GM19463 (cell line): ENCODE measurements around the gene ACTR3.
A peak's percentile ranks its signal among the peaks of the same experiment; 100 is the strongest.
"Not testable (repeated sequence)": the region's sequence is repeated elsewhere in the genome, so short reads cannot be mapped to it uniquely, and the experiment has no call there.

Experiments used
- ATAC-seq: cut with Tn5 transposase; IDR thresholded peaks from one replicate; pipeline ENCODE4 v1.9.1; 2021; ENCODE audit warnings: mild to moderate bottlenecking, moderate library complexity; ENCODE audit not compliant: unreplicated experiment

Gene ACTR3

GRCh38 chr2:113901943-113902342, 12.1 kb downstream of the ACTR3 start:
- ATAC-seq, result no peak

- ATAC-seq, result no peak
These were observed 16.0 kb downstream of the ACTR3 start for GRCh38 chr2:113905886-113906285.

- ATAC-seq, result no peak
These were observed 16.8 kb downstream of the ACTR3 start for GRCh38 chr2:113906647-113907046.

GRCh38 chr2:113907297-113907696, 17.4 kb downstream of the ACTR3 start:
- ATAC-seq, result no peak

- peak; percentile 35 for ATAC-seq
These were observed 20.3 kb downstream of the ACTR3 start for GRCh38 chr2:113910110-113910717.

- peak; percentile 74 for ATAC-seq
These were observed 21.2 kb downstream of the ACTR3 start for GRCh38 chr2:113910967-113911678.

GRCh38 chr2:113915082-113915819, 25.4 kb downstream of the ACTR3 start:
- ATAC-seq, result no peak

GRCh38 chr2:113918229-113918628, 28.3 kb downstream of the ACTR3 start:
- no peak for ATAC-seq

GRCh38 chr2:113920996-113921395, 31.1 kb downstream of the ACTR3 start:
- no peak for ATAC-seq

- ATAC-seq, result no peak
These were observed 32.4 kb downstream of the ACTR3 start for GRCh38 chr2:113922335-113922734.

- ATAC-seq, result peak; percentile 36
These were observed 32.9 kb downstream of the ACTR3 start for GRCh38 chr2:113922784-113923183.

- no peak for ATAC-seq
These were observed 36.0 kb downstream of the ACTR3 start for GRCh38 chr2:113925884-113926283.

- no peak for ATAC-seq
These were observed 36.4 kb downstream of the ACTR3 start for GRCh38 chr2:113926314-113926713.

- no peak for ATAC-seq
These were observed 40.6 kb downstream of the ACTR3 start for GRCh38 chr2:113930448-113930847.

GRCh38 chr2:113937501-113937900, 47.6 kb downstream of the ACTR3 start:
- no peak for ATAC-seq

GRCh38 chr2:113940891-113941290, 51.0 kb downstream of the ACTR3 start:
- ATAC-seq, result no peak

GRCh38 chr2:113945784-113946183, 55.9 kb downstream of the ACTR3 start:
- not testable (repeated sequence) for ATAC-seq

GRCh38 chr2:113950906-113951305, 61.0 kb downstream of the ACTR3 start:
- ATAC-seq, result not testable (repeated sequence)

- no peak for ATAC-seq
These were observed 71.1 kb downstream of the ACTR3 start for GRCh38 chr2:113961000-113961399.

- ATAC-seq, result no peak
These were observed 73.0 kb downstream of the ACTR3 start for GRCh38 chr2:113962692-113963480.

GRCh38 chr2:113963965-113964364, 74.1 kb downstream of the ACTR3 start:
- no peak for ATAC-seq
